DOHH2 (cell line): Measurements from ENCODE around the gene CCL23.
A peak's percentile ranks its signal among the peaks of the same experiment; 100 is the strongest.

ENCODE experiments used
- H3F3A ChIP-seq: fragments of 200-600 bp; sonication (generic), shearing (Covaris generic); 2 replicates; pipeline ENCODE4 v1.6.0; 2016; ENCODE audit warnings: antibody characterized with exemption, mild to moderate bottlenecking; ENCODE audit not compliant: control insufficient read depth, insufficient read depth
- H3K27ac ChIP-seq: fragments of 200-600 bp; sonication (generic); 2 replicates; pipeline ENCODE4 v1.5.1; 2014; ENCODE audit warnings: low read depth, mild to moderate bottlenecking, low read length, moderate library complexity
- H3K27me3 ChIP-seq: fragments of 200-600 bp; sonication (generic); 2 replicates; pipeline ENCODE4 v1.6.1; 2014; ENCODE audit warnings: mild to moderate bottlenecking, low read length, mixed read lengths; ENCODE audit not compliant: control insufficient read depth
- H3K36me3 ChIP-seq: fragments of 200-600 bp; sonication (generic); 2 replicates; pipeline ENCODE4 v1.6.1; 2014; ENCODE audit warnings: mild to moderate bottlenecking, low read length, moderate library complexity, mixed read lengths; ENCODE audit not compliant: control insufficient read depth
- H3K4me1 ChIP-seq: fragments of 200-600 bp; sonication (generic); 2 replicates; pipeline ENCODE4 v1.6.1; 2014; ENCODE audit warnings: mild to moderate bottlenecking, low read length, mixed read lengths; ENCODE audit not compliant: control insufficient read depth
- H3K4me2 ChIP-seq: fragments of 200-600 bp; sonication (generic); 2 replicates; pipeline ENCODE4 v1.6.0; 2014; ENCODE audit warnings: mild to moderate bottlenecking, low read length, moderate library complexity
- H3K4me3 ChIP-seq: fragments of 200-600 bp; sonication (generic); 2 replicates; pipeline ENCODE4 v1.5.1; 2014; ENCODE audit warnings: mild to moderate bottlenecking, low read length, mixed read lengths
- H3K79me2 ChIP-seq: fragments of 200-600 bp; sonication (generic); 2 replicates; pipeline ENCODE4 v1.6.1; 2014; ENCODE audit warnings: mild to moderate bottlenecking, low read length, mixed read lengths; ENCODE audit not compliant: control insufficient read depth
- H3K9me2 ChIP-seq: fragments of 200-600 bp; sonication (generic); replicated peaks from 2 replicates; pipeline ENCODE4 v1.6.1; 2014; ENCODE audit warnings: mild to moderate bottlenecking, low read length, mixed read lengths; ENCODE audit not compliant: control insufficient read depth
- H3K9me3 ChIP-seq: fragments of 200-600 bp; sonication (generic); 2 replicates; pipeline ENCODE4 v1.6.1; 2014; ENCODE audit warnings: antibody characterized with exemption, low read length, mixed read lengths; ENCODE audit not compliant: control insufficient read depth, insufficient read depth
- H4K20me1 ChIP-seq: fragments of 200-600 bp; sonication (generic); 2 replicates; pipeline ENCODE4 v1.6.0; 2014; ENCODE audit warnings: low read depth, mild to moderate bottlenecking, antibody characterized with exemption, low read length, moderate library complexity; ENCODE audit not compliant: control insufficient read depth, insufficient read depth
- CTCF ChIP-seq: fragments of 200-600 bp; sonication (generic); IDR thresholded peaks from one replicate; pipeline ENCODE4 v1.5.1; 2014; ENCODE audit warnings: antibody characterized with exemption, mild to moderate bottlenecking, low read depth, low read length; ENCODE audit not compliant: poor library complexity, severe bottlenecking
- EZH2phosphoT487 ChIP-seq: fragments of 200-600 bp; sonication (generic); IDR thresholded peaks from 2 replicates; pipeline ENCODE4 v1.6.1; 2017; ENCODE audit warnings: borderline replicate concordance, mild to moderate bottlenecking, antibody characterized with exemption, low read length, moderate library complexity, mixed read lengths

Gene CCL23

GRCh38 chr17:35972066-35972465, 45.7 kb downstream of the CCL23 start:
- no peaks in the 10 kb centered on the region for H4K20me1 ChIP-seq
- TF ChIP-seq EZH2phosphoT487 (no peak), CTCF (no peak)
- H3K9me2 ChIP-seq = no peaks in the 10 kb centered on the region
- no peaks in the 10 kb centered on the region for H3K79me2 ChIP-seq
- peaks cover 14% of the 10 kb centered on the region; the same call in 1 of the 2 replicates for H3K27me3 ChIP-seq
- no peaks in the 10 kb centered on the region for H3K36me3 ChIP-seq
- H3K27ac ChIP-seq = no peak overlapping the region
- no peak overlapping the region for H3K4me3 ChIP-seq
- H3K9me3 ChIP-seq = no peaks in the 10 kb centered on the region
- no peaks in the 10 kb centered on the region for H3K4me1 ChIP-seq
- H3K4me2 ChIP-seq = no peak overlapping the region
- no peaks in the 10 kb centered on the region for H3F3A ChIP-seq

GRCh38 chr17:35969558-35970380, 48.0 kb downstream of the CCL23 start:
- H3K27me3 ChIP-seq = peaks cover 13% of the 10 kb centered on the region; the same call in 1 of the 2 replicates
- H3K9me3 ChIP-seq = no peaks in the 10 kb centered on the region
- no peak overlapping the region for H3K4me2 ChIP-seq
- no peak overlapping the region for H3K27ac ChIP-seq
- no peaks in the 10 kb centered on the region for H3K36me3 ChIP-seq
- no peaks in the 10 kb centered on the region for H3K79me2 ChIP-seq
- H3F3A ChIP-seq = no peaks in the 10 kb centered on the region
- no peaks in the 10 kb centered on the region for H3K9me2 ChIP-seq
- H3K4me3 ChIP-seq = no peak overlapping the region
- TF ChIP-seq EZH2phosphoT487 (no peak), CTCF (peak; percentile 85)
- H4K20me1 ChIP-seq = no peaks in the 10 kb centered on the region
- no peaks in the 10 kb centered on the region for H3K4me1 ChIP-seq

GRCh38 chr17:35968520-35969054, 49.2 kb downstream of the CCL23 start:
- TF ChIP-seq EZH2phosphoT487 (no peak), CTCF (no peak)
- no peaks in the 10 kb centered on the region for H3K4me1 ChIP-seq
- no peaks in the 10 kb centered on the region for H3F3A ChIP-seq
- no peaks in the 10 kb centered on the region for H3K79me2 ChIP-seq
- H3K27ac ChIP-seq = no peak overlapping the region
- H3K9me2 ChIP-seq = no peaks in the 10 kb centered on the region
- peaks cover 13% of the 10 kb centered on the region; the same call in 1 of the 2 replicates for H3K27me3 ChIP-seq
- no peaks in the 10 kb centered on the region for H3K36me3 ChIP-seq
- no peaks in the 10 kb centered on the region for H4K20me1 ChIP-seq
- H3K4me3 ChIP-seq = no peak overlapping the region
- H3K9me3 ChIP-seq = no peaks in the 10 kb centered on the region
- H3K4me2 ChIP-seq = no peak overlapping the region
